ENCODE results near the gene CDH22.

Gene CDH22

DNA sequence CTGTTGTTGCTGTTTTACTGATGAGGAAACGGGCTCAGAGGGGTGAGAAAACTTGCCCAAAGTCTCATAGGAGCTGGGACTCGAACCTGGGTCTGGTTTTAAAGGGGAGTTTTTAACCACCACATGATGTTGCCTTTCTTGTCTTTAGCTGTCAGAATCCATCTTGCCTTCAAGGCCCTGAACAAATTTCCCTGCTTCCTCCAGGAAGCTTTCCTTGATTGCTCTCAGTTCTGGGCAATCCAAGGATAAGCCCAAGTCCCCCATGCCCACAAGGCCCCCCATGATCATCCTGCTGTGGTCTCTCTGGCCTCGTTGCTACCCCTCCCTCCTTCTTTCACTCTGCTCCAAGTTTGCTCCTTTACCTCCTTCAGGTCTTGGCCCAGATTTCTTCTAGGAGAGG is 116.7 kb downstream of the CDH22 start:
- DNase-seq, result no peak

DNA sequence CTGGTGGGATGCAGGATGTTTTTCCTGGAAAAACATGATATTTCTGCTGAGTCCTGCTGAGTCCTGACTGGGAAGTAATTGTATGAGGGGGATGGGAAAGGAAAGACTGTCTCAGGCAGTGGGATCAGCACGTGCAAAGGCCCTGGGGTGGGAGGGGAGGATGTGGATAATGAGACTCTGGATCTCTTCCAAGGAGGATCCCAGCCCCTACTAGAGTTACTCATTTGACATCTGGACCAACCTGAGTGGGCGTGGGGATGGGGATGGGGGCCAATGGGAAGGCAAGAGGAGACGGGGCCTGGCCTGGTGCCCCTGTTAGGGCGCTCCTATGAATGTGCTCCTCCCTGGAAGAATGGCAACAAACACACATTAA is 117.1 kb downstream of the CDH22 start:
- no peak for DNase-seq

DNA sequence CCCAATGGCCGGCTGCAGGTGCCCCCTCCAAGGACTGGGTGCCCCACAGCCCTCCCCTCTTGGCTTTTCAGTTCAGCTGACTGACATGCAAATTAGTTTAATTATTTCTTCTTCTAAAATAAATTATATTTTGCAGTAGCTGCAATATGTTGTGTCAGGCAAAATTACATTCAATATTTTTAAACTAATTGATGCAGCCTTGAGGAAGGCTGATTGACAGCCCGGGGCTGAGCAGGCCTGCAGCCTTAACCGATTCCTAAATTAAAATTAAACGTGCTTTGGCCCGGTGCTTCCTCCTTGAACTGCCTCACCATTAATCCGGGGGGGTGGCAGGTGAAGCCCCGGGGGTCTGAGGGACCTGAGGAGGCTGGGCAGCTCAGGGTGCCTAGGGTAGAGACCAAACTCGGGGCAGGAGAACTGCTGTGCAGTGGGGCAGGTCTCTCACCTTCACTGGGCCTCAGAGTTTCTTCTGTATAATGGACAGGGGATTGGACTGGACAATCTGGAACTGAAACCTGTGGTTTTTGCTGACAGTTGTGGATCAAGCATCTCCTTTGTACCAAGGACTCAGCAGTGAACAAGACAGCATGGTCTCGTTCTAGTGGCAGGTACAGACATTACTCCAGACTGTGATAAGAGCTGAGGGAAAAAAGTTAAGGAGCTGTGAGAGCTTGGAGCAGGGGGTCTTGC is 117.7 kb downstream of the CDH22 start:
- peak in 1 of 4 experiments; percentile 37 for DNase-seq

DNA sequence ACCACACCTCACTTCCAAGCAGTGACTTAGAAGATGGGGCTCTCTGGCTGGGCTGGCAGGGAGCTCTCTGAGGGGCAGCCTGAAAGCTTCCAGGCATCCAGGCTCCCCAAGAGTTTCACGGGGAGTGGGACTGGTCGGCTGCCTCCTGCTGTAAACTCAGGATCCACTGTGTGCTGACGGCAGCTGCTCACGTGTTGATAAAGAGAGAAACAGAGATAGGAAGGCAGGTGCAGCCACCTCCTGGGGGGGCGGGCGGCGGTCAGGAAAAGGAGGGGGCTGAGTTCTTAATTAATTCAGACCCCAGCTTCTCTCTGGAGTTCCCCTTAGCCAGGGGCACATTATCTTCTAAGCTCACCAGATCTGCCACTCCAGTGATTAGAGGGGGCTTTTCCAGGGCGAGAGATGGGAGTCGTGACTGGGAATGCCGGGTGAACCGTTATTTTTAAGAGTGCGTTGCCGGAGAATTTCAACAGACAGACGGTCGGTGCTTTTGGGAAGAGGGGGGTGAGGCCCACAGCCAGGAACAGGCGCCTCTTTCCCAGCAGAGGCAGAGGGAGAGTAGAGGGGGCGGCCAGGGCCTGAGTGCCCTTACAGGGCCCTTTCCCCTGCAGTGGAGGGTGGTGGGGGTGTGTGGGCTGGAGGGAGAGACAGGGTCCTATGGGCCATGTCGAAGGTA is 119.3 kb downstream of the CDH22 start:
- no peak for DNase-seq

DNA sequence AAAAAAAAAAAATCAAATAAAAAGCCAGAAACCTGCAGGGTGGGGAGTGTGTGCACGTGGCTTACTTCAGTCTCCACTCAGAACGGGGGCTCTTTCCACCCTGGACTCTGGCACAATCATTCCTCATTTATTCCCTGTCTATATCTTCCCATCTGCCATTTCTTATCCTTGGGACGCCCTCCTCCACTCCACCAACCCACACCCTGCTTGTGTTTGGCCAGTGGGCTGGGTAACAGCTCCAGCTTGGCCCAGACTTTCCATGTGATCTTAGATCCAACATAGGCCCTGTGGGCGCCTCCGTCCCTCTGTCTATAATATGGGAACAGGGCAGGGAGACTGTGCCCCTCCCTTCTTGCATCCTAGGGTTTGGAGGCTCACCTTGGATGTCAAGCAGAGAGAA is 122.1 kb downstream of the CDH22 start:
- no peak for DNase-seq

DNA sequence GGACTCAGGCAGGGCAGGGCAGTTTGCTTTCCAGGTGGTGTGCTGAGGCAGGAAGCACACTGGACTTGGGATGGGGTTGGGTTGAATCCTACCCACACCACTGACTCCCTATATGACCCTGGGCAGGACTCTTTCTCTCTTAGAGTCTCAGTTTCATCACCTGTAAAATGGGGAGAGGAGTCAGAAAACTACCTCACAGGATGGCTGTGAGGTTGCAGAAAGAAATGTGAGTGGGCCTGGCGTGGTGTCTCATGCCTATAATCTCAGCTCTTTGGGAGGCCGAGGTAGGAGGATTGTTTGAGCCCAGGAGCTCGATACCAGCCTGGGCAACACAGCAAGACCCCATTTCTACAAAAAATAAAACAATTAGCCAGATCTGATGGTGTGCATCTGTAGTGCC is 122.9 kb downstream of the CDH22 start:
- DNase-seq, result no peak

DNA sequence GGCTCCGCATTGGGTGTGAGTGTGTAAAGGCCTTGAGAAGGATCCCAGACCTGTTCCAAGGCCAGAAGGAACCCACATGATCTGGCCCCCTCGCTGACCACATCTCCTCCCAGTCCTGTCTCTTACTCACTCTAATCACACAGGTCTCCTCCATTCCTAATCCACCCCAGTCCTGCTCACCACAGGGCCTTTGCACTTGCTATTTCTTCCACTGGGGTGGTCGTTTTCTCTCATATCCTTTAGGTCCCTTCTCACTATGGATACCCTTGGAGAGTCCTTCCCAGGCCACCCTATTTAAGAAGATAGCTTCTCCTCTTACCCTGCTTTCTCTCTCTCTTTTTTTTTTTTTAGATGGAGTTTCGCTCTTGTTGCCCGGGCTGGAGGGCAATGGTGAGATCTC is 124.5 kb downstream of the CDH22 start:
- DNase-seq, result no peak

DNA sequence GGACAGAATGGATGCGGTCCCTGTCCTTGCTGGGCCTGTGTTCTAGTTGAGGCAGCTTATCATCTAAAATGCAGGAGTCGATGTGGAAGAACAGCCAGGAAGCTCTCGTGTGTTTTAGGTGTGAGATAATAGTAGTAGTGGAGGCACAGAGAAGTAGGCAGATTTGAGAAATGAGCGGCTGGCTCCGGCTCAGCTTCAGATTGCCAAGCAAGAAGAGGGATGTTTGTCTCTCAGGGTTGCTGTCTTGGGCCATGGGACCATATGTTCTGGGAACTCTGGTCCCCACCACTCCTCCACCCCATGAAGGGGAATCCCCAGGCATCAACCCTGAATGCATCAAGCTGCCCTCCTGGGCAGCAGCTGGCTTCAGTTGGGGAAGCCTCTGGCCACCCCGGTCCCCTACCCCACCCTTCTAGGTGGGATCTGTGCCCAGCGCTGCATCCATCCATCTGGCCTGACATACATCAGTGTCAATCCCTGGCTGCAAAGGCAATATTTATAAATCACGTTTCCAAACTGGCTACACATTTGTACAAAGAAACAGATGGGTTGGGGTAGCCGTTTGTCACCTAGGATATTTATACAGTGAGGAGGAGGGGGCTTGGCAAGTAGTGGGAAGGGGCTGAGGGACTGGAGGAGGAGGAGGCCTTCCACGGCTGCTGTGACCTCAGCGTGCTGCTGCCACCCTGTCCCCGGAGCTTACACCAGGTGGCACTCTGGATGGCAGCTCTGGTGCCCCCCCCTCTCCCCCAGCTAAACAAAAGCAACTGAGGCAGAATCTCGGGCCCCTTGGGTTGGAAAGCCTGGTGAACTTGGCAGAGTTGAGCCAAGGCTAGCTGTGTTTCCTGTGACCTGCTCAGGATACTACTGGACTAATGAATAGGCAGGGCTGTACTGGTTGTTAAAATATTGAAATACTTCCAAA is 125.8 kb downstream of the CDH22 start:
- no peak for DNase-seq

DNA sequence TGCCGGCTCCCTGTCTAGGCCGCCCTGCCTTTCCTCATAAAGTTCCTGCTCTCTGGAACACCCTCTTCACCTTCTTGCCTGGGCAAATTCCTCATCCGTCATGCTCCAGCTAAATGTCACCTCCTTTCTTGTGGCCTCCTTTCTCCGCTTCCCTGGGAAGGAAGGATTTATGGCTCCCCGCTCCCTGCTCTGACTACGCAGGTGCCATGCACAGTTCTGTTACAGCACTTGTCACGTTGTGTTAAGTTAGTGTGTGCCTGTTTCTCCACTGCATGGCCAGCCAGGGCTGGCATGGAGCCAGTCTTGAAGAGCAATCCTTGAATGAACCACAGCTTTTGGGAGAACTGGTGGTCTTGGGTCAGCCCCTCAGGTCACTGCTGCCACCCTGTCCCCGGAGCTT is 128.4 kb downstream of the CDH22 start:
- no peak for DNase-seq

DNA sequence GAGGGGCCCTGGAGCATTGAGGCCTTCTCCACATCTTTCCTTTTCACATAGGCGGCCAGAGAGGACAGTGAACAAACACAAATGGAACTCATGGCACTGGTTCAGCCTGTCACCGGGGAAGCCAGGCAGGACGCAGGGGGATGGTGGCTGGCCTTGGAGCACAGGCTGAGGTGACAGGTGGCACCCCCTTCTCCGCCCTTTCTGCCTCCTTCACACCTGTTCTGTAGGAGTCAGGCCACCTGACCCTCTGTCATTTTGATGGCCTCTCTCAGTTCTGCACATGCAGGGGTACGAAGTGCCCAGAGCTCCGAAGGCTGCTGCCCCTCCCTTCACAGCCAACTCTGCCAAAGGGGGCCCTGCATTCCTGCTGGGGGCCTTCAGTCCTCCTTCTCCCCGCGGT is 129.4 kb downstream of the CDH22 start:
- DNase-seq, result no peak

DNA sequence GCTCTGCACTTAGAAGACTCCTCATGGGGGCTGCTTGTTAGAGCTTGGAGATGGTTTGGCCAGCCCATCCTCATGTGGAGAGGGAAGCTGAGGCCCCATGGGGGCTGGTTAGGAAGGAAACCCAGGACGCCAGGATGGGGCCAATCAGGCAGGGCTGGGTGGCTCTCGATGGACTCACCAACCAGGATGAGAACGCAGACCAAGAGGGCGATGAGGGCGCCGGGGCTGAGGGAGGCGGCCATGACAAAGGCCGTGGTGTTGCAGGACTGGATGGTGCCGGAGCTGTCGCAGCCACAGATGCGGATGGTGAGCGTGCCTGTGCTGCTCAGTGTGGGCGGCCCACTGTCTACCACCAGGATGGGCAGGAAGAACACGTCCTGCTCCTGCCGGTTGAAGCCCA is 130.5 kb downstream of the CDH22 start:
- DNase-seq, result no peak

DNA sequence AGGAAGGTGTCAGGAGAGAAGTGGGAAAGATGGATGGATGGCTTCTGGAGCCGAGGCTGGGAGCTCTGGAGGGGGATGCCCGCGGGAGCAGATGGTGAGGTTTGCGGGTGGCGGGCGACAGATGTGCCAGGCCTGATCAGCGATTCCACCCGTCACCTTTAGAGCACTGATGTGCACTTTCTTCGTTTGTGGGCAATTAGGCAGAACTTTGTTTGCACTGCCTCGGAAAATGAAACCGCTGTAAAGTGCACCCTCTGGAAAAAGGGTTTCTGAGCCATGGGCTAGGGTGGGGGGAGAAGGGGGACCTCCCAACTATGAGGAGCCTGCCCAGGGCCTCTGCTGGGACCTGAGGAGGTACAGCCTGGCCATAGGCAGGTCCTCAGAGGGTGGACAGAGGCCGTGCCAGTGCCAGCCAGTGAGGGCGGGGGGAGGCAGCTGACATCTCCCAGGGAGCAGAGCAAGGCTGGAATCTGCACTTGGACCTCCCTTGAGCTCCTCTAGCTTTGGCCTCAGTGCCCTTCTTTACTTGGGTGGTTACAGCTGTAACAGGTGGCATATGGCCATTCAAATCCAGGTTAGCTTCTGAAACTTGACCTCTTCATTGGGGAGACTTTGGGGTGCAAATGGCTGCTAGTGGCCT is 131.4 kb downstream of the CDH22 start:
- DNase-seq, result no peak

DNA sequence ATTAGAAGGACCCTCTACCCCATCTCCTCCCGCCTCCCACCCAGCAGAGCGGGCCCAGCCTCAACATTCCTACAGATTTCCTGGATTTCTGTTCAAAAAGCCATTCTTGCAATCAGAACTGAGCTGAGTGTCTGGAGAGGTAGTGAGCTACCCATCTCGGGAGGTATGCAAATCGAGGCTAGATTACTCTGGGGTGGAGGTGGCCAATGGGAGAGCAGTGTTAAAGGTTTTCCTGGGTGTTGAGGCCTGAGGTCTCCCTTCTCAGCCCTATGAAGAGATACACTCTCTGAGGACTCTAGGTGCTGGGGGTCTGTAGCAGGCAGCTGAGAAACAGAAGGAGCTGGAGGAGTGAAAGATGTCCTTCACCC is 133.2 kb downstream of the CDH22 start:
- DNase-seq, result no peak

DNA sequence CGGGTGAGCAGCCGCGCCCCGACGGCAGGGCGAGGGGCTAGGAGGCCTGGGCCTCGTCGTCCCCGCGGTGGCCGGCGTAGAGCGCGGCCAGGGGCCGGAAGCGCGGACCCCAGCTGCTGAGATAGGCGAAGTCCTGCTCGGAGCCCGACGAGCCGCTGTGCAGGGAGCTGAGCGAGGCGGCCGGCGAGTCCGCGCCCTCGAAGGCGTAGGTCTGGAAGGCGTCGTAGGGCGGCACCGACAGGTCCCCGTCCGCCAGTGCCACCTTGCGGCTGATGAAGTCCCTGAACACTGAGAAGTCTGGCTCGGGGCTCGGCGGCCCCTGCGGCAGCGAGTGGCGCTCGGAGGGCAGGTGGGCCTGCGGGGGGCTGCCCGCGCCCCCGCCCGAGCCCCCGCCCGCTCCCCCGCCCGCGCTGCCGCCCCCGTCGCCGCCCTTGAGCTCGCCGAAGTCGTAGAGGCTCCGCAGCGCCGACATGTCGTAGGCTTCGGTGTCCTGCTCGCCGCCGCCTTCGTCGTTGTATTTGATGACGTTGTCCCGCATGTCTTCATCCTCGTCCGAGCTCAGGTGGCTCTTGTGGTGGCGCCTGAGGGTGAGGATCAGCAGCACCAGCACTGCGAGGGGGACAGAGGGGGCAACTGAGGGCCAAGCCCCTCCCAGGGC is 133.7 kb downstream of the CDH22 start:
- peak; percentile 75 to 88 (median 82) for DNase-seq

DNA sequence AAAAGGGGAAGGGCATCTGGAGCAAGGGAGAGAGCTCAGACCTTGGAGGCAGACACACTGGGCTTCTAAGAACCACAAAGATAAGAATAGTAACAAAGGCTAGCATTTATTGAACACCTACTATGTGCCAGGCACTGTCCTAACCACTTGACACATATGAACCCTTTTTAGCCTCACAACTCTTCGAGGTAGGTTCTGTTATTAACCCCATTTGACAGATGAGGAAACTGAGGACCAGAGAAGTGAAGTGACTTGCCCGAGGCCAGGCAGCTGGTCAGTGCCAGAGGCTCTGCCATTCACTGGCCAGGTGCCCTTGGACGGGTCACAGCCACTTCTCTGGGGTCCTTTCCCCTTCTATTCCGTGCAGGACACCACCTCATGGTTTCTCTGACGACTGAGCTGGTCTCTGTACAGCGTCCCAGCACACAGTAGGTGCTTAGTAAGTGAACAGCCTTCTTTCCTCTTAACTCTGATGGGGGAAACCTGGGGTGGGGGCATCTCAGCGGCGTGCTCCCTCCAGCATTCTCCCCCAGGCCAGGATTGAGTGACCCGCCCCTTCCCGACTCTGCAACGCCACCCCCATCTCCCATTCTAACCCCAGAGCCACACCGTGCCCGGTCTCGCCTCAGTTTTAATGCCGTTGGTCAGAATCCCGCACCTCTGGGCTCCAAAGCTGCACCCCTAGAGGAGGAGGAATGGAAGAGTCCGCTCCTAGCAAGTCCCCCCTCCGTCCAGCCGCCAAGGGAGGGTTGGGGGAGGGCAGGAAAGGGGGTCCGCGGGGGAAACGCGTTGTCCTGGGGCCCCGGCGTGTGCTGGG is 134.4 kb downstream of the CDH22 start:
- DNase-seq, result no peak

DNA sequence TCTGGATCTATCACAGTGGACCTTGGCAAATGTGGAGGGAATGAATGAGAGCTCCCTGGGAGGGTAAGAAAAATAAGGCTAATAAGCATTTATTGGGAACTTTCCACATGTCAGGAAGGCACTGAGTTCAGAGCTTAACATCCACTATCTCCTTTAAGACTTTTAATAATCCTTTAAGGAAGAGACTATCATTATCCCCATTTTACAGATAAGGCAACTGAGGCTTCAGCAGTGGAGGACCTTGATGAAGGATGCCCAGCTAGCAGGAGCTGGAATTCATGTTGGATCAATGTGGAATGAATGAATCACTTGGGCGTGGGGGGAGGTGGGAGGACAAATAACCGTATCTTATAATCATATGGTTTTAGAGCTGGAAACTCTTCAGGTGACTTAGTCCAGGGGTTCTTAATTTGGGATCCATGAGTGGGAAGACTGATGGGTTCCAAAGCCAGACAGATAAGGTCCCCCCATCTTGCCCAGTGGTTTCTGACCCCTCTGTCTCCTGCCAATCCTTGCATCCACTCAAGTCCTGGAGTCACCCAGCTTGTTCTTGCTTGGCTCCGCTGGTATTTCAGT is 135.2 kb downstream of the CDH22 start:
- DNase-seq, result no peak

DNA sequence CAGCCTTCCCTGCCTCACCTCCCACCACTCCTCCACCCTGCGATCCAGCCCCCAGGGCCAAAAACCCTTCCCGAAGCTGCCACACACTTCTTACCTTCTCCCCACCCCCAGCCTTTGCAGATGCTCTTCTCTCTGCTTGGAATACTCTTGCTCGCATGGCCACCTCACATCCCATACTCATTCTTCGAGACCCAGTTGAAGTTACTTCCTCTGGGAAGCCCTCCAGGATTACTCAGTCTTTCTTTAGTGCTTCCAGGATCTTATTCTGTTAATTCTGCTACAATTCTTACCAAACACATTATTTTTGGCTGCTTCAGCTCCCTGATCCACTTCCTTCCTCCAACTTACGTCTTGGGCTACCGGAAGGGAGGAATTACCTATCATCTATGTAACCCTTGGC is 135.8 kb downstream of the CDH22 start:
- DNase-seq, result no peak

DNA sequence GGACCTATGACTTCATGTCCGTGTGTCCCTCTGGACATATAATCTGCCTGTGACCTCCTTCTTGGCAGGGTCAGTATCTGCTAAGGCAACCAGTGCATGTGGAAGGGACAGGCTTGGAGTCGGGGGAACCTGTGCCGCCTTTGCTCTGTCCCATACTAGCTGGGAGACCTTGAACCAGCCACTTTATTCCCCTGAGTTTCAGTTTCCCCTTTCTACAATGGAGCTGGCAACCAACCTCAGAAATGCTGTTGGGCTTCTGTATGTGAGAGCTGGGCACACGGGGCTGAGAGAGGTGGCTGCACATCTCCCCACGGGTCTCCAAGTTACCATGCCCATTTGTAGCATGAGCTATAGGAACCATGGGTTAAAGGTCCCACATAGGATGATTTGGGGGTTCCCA is 136.4 kb downstream of the CDH22 start:
- DNase-seq, result peak in 1 of 4 experiments; percentile 12

DNA sequence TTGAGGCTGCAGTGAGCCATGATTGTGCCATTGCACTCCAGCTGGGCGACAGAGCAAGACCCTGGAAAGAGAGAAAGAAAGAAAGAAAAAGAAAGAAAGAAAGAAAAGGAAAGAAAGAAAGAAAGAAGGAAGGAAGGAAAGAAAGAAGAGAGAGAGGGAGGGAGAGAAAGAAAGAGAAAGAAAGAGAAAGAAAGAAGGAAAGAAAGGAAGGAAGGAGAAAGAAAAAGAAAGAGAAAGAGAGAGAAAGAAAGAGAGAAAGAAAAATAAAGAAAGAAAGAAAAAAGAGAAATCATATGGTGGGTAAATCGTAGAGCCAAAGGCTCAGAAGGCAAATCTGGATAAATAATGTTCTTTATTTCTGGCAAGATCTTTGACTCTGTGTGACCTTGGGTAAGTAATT is 136.8 kb downstream of the CDH22 start:
- DNase-seq, result no peak

DNA sequence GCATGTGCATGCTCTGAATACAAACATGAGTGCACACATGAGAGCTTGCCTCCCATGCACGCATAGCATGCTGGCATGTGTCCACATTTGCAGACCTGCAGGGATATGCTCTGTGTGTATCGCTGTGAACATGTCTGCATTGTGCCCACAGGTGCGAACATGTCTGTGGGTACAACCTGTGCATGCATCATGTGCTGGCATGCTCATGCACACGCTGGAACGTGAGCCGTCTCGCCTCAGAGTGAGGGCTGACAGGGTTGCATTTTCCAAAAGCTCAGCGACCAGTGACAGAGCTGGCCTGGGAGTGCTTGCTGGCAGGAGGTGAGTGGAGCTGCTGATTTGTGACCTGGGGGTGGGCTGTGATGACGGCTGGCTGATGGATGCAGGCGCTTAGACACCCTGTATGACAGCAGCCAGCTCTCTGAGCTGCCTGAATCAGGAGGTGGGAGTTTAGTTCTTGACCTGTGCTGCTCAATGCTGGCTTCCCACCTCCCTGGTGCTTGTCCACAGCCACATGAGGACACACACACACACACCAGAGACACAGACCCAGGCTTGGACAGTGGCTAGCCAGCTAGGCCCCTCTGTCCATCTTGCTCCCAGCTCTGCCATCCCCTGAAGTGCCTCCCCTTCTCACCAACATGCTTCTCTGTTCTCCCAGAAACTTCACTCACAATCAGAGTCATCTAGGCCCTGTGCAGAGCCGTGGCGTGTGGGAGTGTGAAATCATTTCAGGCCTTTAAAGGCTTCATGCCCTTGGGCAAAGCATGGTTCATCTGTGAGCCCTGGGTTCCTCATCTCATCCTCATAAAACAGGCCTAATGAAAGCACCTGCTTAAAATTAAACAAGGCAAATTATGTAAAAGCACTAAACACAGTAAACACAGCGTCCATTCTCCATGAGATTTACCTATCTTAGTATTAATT is 138.8 kb downstream of the CDH22 start:
- no peak for DNase-seq
